GM19099 (cell line): ENCODE measurements around the gene OR10H1.

Source experiments
- POLR2A ChIP-seq: IDR thresholded peaks from 3 replicates; pipeline ENCODE4 v1.6.1; 2011; ENCODE audit warnings: low read depth; ENCODE audit not compliant: insufficient read length; ENCODE audit errors: extremely low read depth

The OR10H1 gene

GRCh38 chr19:15815306-15815705 is at the start of gene OR10H1:
Gene OR10H1, minus strand, starts transcription at chr19:15815664. Its CDS starts 7,627 bp downstream, at chr19:15808037.
- no peak for TF ChIP-seq POLR2A

GRCh38 chr19:15864824-15865223 is 49.4 kb upstream of the OR10H1 start:
- no peak for TF ChIP-seq POLR2A

GRCh38 chr19:15863272-15863671 is 47.8 kb upstream of the OR10H1 start:
- no peak for TF ChIP-seq POLR2A

- TF ChIP-seq POLR2A = no peak
These were observed 47.0 kb upstream of the OR10H1 start for GRCh38 chr19:15862444-15862843.

- no peak for TF ChIP-seq POLR2A
These were observed 45.1 kb upstream of the OR10H1 start for GRCh38 chr19:15860522-15860921.

GRCh38 chr19:15859187-15859586 is 43.7 kb upstream of the OR10H1 start:
- no peak for TF ChIP-seq POLR2A

- no peak for TF ChIP-seq POLR2A
These were observed 34.9 kb upstream of the OR10H1 start for GRCh38 chr19:15850385-15850784.

- no peak for TF ChIP-seq POLR2A
These were observed 31.5 kb upstream of the OR10H1 start for GRCh38 chr19:15846923-15847322.

- TF ChIP-seq POLR2A = no peak
These were observed 27.9 kb upstream of the OR10H1 start for GRCh38 chr19:15843203-15843893.

GRCh38 chr19:15841875-15842569 is 26.6 kb upstream of the OR10H1 start:
- no peak for TF ChIP-seq POLR2A

- no peak for TF ChIP-seq POLR2A
These were observed 25.4 kb upstream of the OR10H1 start for GRCh38 chr19:15840833-15841232.

- no peak for TF ChIP-seq POLR2A
These were observed 22.9 kb upstream of the OR10H1 start for GRCh38 chr19:15838351-15838750.

- TF ChIP-seq POLR2A = no peak
These were observed 21.8 kb upstream of the OR10H1 start for GRCh38 chr19:15837221-15837731.

- peak; percentile 85 for TF ChIP-seq POLR2A
These were observed 21.1 kb upstream of the OR10H1 start for GRCh38 chr19:15836330-15837220.

GRCh38 chr19:15831626-15832025 is 16.2 kb upstream of the OR10H1 start:
- TF ChIP-seq POLR2A = no peak
